Stimulated activated CD4-positive, alpha-beta T cell treated with anti-CD3 and anti-CD28 coated beads, Interleukin-15, amount 100 ng/mL, for 48 hours (primary cell): Measurements from ENCODE around the gene TAAR2.
"Not testable (repeated sequence)": the region's sequence is repeated elsewhere in the genome, so short reads cannot be mapped to it uniquely, and the experiment has no call there.

Experiments used
- DNase-seq, 2 donors: peaks; one replicate each; pipeline ENCODE4 v3.0.0-alpha.2; 2020; ENCODE audit warnings: low read depth in 2 of 2

The TAAR2 gene

GRCh38 chr6:132614554-132614953 is 9.5 kb downstream of the TAAR2 start:
- no peak for DNase-seq

- no peak for DNase-seq
These were observed 11.5 kb downstream of the TAAR2 start for GRCh38 chr6:132612449-132613108.

- no peak for DNase-seq
These were observed 12.5 kb downstream of the TAAR2 start for GRCh38 chr6:132611616-132612015.

- DNase-seq = no peak
These were observed 16.4 kb downstream of the TAAR2 start for GRCh38 chr6:132607544-132608233.

GRCh38 chr6:132604635-132605152 is 19.4 kb downstream of the TAAR2 start:
- DNase-seq = no peak

GRCh38 chr6:132600900-132601299 is 23.2 kb downstream of the TAAR2 start:
- not testable (repeated sequence) for DNase-seq

- no peak for DNase-seq
These were observed 25.6 kb downstream of the TAAR2 start for GRCh38 chr6:132598473-132598872.

- no peak for DNase-seq
These were observed 27.9 kb downstream of the TAAR2 start for GRCh38 chr6:132596201-132596600.

- no peak for DNase-seq
These were observed 31.2 kb downstream of the TAAR2 start for GRCh38 chr6:132592855-132593254.

GRCh38 chr6:132590362-132590761 is 33.7 kb downstream of the TAAR2 start:
- DNase-seq = no peak

- no peak for DNase-seq
These were observed 34.6 kb downstream of the TAAR2 start, which contains the start of gene TAAR5 for GRCh38 chr6:132589454-132589853. TSS of gene TAAR5 (minus strand) at chr6:132589741. CDS start at chr6:132589686, 55 bp downstream.

GRCh38 chr6:132587424-132587823 is 36.7 kb downstream of the TAAR2 start:
- DNase-seq = no peak

- DNase-seq = no peak
These were observed 39.4 kb downstream of the TAAR2 start for GRCh38 chr6:132584698-132585097.

- no peak for DNase-seq
These were observed 52.3 kb downstream of the TAAR2 start for GRCh38 chr6:132571774-132572173.

- no peak for DNase-seq
These were observed 53.8 kb downstream of the TAAR2 start, which contains the start of gene TAAR6 for GRCh38 chr6:132570221-132570777. TSS of gene TAAR6 (plus strand) at chr6:132570322. CDS start at chr6:132570322, 0 bp downstream.

GRCh38 chr6:132569170-132569569 is 54.9 kb downstream of the TAAR2 start:
- no peak for DNase-seq

GRCh38 chr6:132568611-132569010 is 55.5 kb downstream of the TAAR2 start:
- DNase-seq = no peak

- DNase-seq = no peak
These were observed 56.5 kb downstream of the TAAR2 start for GRCh38 chr6:132567566-132567965.
